SK-N-SH treated with all-trans-retinoic acid at 6 μM for 48 hours (cell line): ENCODE measurements around the gene NUMBL.

Source experiments
- ATAC-seq: fragments of 200-7000 bp; cut with Tn5 transposase; 3 replicates; pipeline ENCODE4 v1.9.1; 2020; ENCODE audit warnings: mild to moderate bottlenecking, moderate library complexity
- ARNTL ChIP-seq: fragments of 450-650 bp; formaldehyde crosslinking; IDR thresholded peaks from 2 replicates; pipeline ENCODE4 v1.5.0; 2020; ENCODE audit warnings: low read depth, mild to moderate bottlenecking, moderate library complexity, borderline replicate concordance
- BACH2 ChIP-seq: fragments of 250-450 bp; sonication (Bioruptor Pico); IDR thresholded peaks from 2 replicates; pipeline ENCODE4 v1.9.0; 2021; ENCODE audit warnings: mild to moderate bottlenecking, borderline replicate concordance
- CREB5 ChIP-seq: fragments of 250-450 bp; sonication (Bioruptor Pico); IDR thresholded peaks from 2 replicates; pipeline ENCODE4 v1.5.1; 2020; ENCODE audit warnings: low read depth, mild to moderate bottlenecking, moderate library complexity
- CSDC2 ChIP-seq: fragments of 250-450 bp; sonication (Bioruptor Pico); IDR thresholded peaks from 2 replicates; pipeline ENCODE4 v1.5.0; 2020; ENCODE audit warnings: mild to moderate bottlenecking, moderate library complexity
- CSRNP3 ChIP-seq: fragments of 250-450 bp; sonication (Bioruptor Pico); IDR thresholded peaks from 2 replicates; pipeline ENCODE4 v1.5.1; 2021; ENCODE audit warnings: mild to moderate bottlenecking, moderate library complexity
- ESRRG ChIP-seq: fragments of 250-450 bp; sonication (Bioruptor Pico); IDR thresholded peaks from 2 replicates; pipeline ENCODE4 v1.6.1; 2021; ENCODE audit warnings: mild to moderate bottlenecking
- GLIS3 ChIP-seq: fragments of 250-450 bp; sonication (Bioruptor Pico); IDR thresholded peaks from 2 replicates; pipeline ENCODE4 v1.5.0; 2020; ENCODE audit warnings: mild to moderate bottlenecking, moderate library complexity
- ISL1 ChIP-seq: fragments of 250-450 bp; sonication (Bioruptor Pico); IDR thresholded peaks from 2 replicates; pipeline ENCODE4 v2.1.2; 2022; ENCODE audit warnings: mild to moderate bottlenecking, moderate library complexity
- OSR1 ChIP-seq: fragments of 250-450 bp; sonication (Bioruptor Pico); IDR thresholded peaks from 2 replicates; pipeline ENCODE4 v1.8.0; 2022; ENCODE audit warnings: moderate library complexity, mild to moderate bottlenecking, inconsistent platforms
- PATZ1 ChIP-seq: fragments of 250-450 bp; sonication (Bioruptor Pico); IDR thresholded peaks from 2 replicates; pipeline ENCODE4 v1.8.0; 2020; ENCODE audit warnings: mild to moderate bottlenecking, moderate library complexity, borderline replicate concordance
- POU6F1 ChIP-seq: fragments of 250-450 bp; sonication (Bioruptor Pico); IDR thresholded peaks from 2 replicates; pipeline ENCODE4 v1.8.0; 2021; ENCODE audit warnings: low read depth, mild to moderate bottlenecking, moderate library complexity, borderline replicate concordance
- PPARA ChIP-seq: fragments of 250-450 bp; sonication (Bioruptor Pico); IDR thresholded peaks from 2 replicates; pipeline ENCODE4 v1.5.0; 2020; ENCODE audit warnings: mild to moderate bottlenecking, borderline replicate concordance
- RARB ChIP-seq: fragments of 250-450 bp; sonication (Bioruptor Pico); IDR thresholded peaks from 2 replicates; pipeline ENCODE4 v1.8.0; 2021; ENCODE audit warnings: mild to moderate bottlenecking, moderate library complexity
- SNAI2 ChIP-seq: fragments of 250-450 bp; sonication (Bioruptor Pico); IDR thresholded peaks from 2 replicates; pipeline ENCODE4 v1.5.0; 2020; ENCODE audit warnings: mild to moderate bottlenecking, moderate library complexity
- TCF4 ChIP-seq: fragments of 250-450 bp; sonication (Bioruptor Pico); IDR thresholded peaks from 2 replicates; pipeline ENCODE4 v1.8.0; 2021; ENCODE audit warnings: mild to moderate bottlenecking, moderate library complexity, borderline replicate concordance
- TSHZ2 ChIP-seq: fragments of 250-450 bp; sonication (Bioruptor Pico); IDR thresholded peaks from 2 replicates; pipeline ENCODE4 v1.5.0; 2020; ENCODE audit warnings: mild to moderate bottlenecking, moderate library complexity
- ZC3H10 ChIP-seq: fragments of 250-450 bp; sonication (Bioruptor Pico); IDR thresholded peaks from 2 replicates; pipeline ENCODE4 v1.5.1; 2021; ENCODE audit warnings: mild to moderate bottlenecking, moderate library complexity
- ZFP3 ChIP-seq: fragments of 250-450 bp; sonication (Bioruptor Pico); IDR thresholded peaks from 2 replicates; pipeline ENCODE4 v1.5.0; 2020; ENCODE audit warnings: mild to moderate bottlenecking, moderate library complexity
- ZFP30 ChIP-seq: fragments of 450-650 bp; formaldehyde crosslinking; IDR thresholded peaks from 2 replicates; pipeline ENCODE4 v1.5.0; 2022; ENCODE audit warnings: mild to moderate bottlenecking, moderate library complexity
- ZNF565 ChIP-seq: fragments of 450-650 bp; formaldehyde crosslinking; conservative IDR thresholded peaks from 2 replicates; pipeline ENCODE4 v1.5.0; 2020; ENCODE audit warnings: low read depth, mild to moderate bottlenecking, moderate library complexity
- ZNF70 ChIP-seq: fragments of 450-650 bp; formaldehyde crosslinking; IDR thresholded peaks from 2 replicates; pipeline ENCODE4 v1.5.0; 2020; ENCODE audit warnings: mild to moderate bottlenecking, moderate library complexity

NUMBL gene

GRCh38 chr19:40638327-40638726, 52.1 kb downstream of the NUMBL start:
- no peak for TF ChIP-seq RARB (CRISPR knock-in tag)
- TF ChIP-seq ZFP30 (CRISPR knock-in tag) = no peak
- TF ChIP-seq CSDC2 (CRISPR knock-in tag) = no peak
- no peak for TF ChIP-seq GLIS3 (CRISPR knock-in tag)
- TF ChIP-seq POU6F1 (CRISPR knock-in tag) = no peak
- no peak for TF ChIP-seq PATZ1 (CRISPR knock-in tag)
- TF ChIP-seq SNAI2 (CRISPR knock-in tag) = no peak
- no peak for TF ChIP-seq ESRRG (CRISPR knock-in tag)
- TF ChIP-seq ISL1 = no peak
- TF ChIP-seq OSR1 (CRISPR knock-in tag) = no peak
- TF ChIP-seq CSRNP3 (CRISPR knock-in tag) = no peak
- no peak for TF ChIP-seq PPARA
- no peak for TF ChIP-seq ZNF565 (CRISPR knock-in tag)
- TF ChIP-seq, all 23 proteins: peak for 0
- no peak for ATAC-seq

GRCh38 chr19:40633207-40633606, 57.2 kb downstream of the NUMBL start:
- no peak for ATAC-seq
- TF ChIP-seq ZFP30 (CRISPR knock-in tag) = no peak
- no peak for TF ChIP-seq CSRNP3 (CRISPR knock-in tag)
- no peak for TF ChIP-seq ZNF70 (CRISPR knock-in tag)
- no peak for TF ChIP-seq ESRRG (CRISPR knock-in tag)
- TF ChIP-seq ISL1 = no peak
- TF ChIP-seq CREB5 (CRISPR knock-in tag) = no peak
- TF ChIP-seq ZFP3 (CRISPR knock-in tag) = no peak
- no peak for TF ChIP-seq PPARA
- TF ChIP-seq ARNTL (CRISPR knock-in tag) = no peak
- TF ChIP-seq OSR1 (CRISPR knock-in tag) = no peak
- TF ChIP-seq ZNF565 (CRISPR knock-in tag) = no peak
- TF ChIP-seq BACH2 (CRISPR knock-in tag) = no peak
- no peak for TF ChIP-seq PATZ1 (CRISPR knock-in tag)
- no peak for TF ChIP-seq POU6F1 (CRISPR knock-in tag)
- no peak for TF ChIP-seq TSHZ2
- TF ChIP-seq RARB (CRISPR knock-in tag) = no peak
- no peak for TF ChIP-seq SNAI2 (CRISPR knock-in tag)
- no peak for TF ChIP-seq ZC3H10 (CRISPR knock-in tag)
- no peak for TF ChIP-seq TCF4 (CRISPR knock-in tag)
- no peak for TF ChIP-seq GLIS3 (CRISPR knock-in tag)
